GDM1 (cell line): ENCODE data around the gene PRELP.

Experiments
- DNase-seq: peaks from one replicate; lab custom pipeline; 2025; lab: John Stamatoyannopoulos, UW

PRELP gene

GRCh38 chr1:203524152-203524551 is 48.5 kb downstream of the PRELP start:
- DNase-seq, result no peak

DNA sequence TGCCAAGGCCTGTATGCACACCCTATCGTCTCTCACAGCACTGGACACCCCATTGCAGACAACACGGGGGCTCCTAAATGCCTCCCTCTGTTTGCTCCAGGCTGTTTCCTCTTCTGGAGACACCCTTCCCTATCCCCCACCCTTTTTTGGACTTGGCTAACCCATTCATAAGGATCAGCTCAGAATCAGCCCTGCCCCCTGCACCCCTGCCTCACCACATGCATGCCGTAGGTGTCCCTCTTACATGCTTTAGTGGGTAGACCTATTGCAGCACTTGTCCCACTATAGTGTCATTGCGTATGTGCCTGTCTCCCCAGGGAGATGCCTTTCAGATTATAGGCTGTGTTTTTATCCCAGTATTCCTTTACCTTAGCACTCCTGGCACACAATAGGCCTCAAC is 49.2 kb downstream of the PRELP start:
- DNase-seq, result no peak

DNA sequence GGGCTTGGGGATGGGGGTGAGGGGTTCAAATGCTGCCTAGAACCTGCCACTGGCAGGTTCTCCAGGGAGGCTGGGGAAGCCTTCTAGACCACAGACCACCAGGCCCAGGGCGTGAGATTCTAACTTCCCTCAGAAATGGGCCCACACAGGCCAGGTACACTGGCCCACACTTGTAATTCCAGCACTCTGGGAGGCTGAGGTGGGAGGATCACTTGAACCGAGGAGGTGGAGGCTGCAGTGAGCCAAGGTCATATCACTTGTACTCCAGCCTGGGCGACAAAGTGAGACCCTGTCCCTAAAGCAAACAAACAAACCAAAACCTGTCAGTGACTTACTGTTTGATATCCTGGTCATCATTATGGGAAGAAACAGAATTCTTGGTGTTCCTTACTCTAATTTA is 50.1 kb downstream of the PRELP start:
- no peak for DNase-seq

DNA sequence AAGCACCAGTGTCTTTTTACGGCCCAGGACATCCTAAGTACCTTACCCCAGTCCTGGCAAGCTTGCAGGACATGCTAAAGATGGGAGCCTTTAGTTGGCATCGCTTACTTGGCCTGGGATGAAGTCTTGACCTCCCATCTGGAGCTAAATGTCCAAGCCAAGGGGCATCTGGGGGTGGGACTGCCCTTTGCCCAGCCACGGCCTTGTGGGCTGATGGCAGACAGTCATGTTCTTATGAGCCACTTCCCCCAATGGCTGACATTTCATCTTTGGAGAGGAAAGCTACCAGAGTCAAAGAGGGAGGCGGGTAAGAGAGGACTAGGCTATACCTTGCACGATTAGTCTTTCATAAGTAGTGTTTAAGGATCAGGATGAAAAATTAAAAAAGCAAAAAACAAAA is 50.5 kb downstream of the PRELP start:
- no peak for DNase-seq

DNA sequence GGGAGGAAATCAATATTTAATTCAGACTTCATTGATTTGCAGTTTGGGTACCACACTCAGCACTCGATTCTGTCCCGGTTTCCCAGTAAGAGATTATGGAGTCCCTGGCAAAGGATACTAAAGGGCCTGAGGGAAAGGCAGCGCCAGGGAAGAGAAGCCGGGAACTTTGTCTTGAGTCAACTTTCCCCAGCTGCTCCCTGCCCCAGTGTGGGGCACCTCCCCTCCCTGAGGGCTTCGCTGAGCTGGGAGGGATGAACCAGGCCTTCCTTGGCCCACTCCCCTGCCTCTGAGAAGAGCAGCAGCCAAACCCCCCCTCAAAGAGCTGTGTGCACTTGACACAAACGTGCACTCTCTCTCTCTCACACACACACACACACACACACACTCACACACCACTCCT is 51.0 kb downstream of the PRELP start:
- no peak for DNase-seq

- DNase-seq, result no peak
Observed at GRCh38 chr1:203527013-203527412, 51.4 kb downstream of the PRELP start.

DNA sequence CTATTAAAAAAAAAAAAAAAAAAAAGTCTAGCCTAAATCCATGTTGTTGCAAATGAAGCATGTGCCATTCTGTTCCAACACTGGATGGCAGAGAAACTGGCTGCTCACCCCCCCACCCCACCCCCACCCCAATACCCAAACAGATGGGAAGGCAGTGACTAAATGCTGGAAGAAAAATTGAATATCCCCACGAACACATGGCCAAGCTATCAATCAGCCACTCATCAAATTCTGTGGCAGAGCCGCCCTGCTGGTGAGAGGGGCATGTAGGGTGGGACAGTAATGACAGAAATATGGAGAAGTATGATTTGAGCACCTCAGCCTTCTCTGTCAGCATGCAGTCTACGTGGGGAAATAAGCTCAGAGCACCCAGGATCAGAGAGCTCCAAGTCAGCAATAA is 52.5 kb downstream of the PRELP start:
- DNase-seq, result no peak

GRCh38 chr1:203528976-203529835 is 53.6 kb downstream of the PRELP start:
- DNase-seq, result no peak

- no peak for DNase-seq
Observed at GRCh38 chr1:203531063-203531462, 55.5 kb downstream of the PRELP start.

GRCh38 chr1:203534012-203534411 is 58.4 kb downstream of the PRELP start:
- no peak for DNase-seq

- no peak for DNase-seq
Observed at GRCh38 chr1:203534526-203534925, 58.9 kb downstream of the PRELP start.

DNA sequence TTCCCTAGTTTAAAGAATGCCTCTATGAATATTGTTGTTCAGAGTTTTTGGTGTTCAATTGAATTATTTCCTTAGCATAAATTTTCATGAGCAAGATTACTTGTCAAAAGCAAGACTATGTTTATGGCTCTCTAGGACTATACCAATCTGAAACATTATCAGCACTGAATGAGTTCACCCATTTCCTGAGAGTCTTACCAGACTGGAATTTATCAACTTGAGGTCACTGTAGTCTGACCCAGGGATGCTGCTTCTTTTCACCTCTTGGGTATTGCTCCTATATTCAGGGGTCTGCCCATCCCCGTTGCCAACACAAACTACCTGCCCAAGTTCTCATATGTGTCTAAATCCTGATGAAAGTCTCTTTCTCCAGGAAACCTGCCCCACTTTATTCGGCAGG is 61.0 kb downstream of the PRELP start:
- DNase-seq, result no peak

GRCh38 chr1:203536980-203537455 is 61.4 kb downstream of the PRELP start:
- DNase-seq, result no peak

DNA sequence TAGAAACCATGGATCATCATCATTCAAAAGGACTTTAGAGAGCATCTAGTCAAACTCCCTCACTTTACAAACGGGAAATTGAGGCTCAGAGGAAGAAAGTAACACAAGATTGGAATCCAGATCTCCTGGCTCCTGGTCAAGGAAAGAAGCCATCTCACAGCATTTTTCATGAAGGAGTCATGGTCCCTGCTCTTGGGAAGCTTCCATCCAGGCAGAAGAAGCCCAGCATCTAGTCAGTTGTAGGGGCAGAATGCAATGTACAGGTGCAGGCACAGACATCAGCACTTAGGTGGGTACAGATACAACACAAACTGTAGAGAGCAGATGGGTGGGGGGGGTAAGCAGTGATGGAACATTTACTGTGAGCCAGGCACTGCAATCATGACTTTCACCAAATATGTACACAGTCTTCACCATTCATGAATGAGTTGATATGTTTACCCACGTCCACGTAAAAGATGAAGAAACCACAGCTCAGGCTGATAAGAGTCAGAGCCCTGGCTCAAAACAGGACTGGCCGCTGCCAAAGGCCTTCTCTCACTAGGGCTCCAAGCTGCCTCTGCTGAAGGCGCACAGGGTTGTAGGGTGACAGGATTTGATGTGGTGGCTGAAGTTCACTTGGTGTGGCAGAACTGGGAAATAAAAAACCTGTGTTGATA is 62.3 kb downstream of the PRELP start:
- no peak for DNase-seq

- DNase-seq, result no peak
Observed at GRCh38 chr1:203538726-203539125, 63.1 kb downstream of the PRELP start.

DNA sequence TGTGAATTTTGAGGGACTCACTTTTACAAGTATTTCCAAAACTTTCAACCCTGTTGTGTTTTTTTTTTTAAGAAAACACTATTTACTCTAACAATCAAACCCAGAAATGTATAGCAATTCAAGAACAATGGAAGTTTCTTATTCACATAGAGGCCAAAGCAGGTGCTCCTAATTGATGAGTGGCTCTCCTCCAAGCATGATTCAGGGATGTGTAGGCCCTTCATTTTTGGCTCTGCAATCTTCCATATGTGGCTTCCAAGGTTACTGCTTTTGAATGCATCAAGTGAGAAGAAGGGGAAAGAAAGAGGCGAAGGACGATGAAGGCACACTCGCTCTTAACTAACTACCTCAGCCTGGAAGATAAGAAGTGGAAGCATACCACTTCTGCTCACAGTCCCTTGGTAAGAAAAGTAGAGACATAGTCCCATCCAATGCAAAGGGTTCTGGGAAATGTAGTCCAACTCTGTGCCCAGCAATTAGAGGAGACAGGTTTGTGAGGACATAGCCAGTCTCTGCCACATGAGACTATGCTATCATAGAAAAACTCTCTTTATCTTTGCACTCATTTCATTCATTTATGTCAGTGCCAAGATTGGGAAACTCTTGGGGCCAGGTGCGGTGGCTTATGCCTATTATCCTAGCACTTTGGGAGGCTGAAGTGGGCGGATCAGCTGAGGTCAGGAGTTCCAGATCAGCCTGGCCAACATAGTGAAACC is 64.4 kb downstream of the PRELP start:
- DNase-seq, result no peak
